KMS-11 (cell line): Measurements from ENCODE around the gene FOXS1.

Experiments
- H2AFZ ChIP-seq: fragments of 200-600 bp; sonication (generic); 2 replicates; pipeline ENCODE4 v1.6.1; 2016; ENCODE audit warnings: antibody characterized with exemption, mixed run types, low read depth
- H3K27ac ChIP-seq: fragments of 200-600 bp; sonication (generic); 2 replicates; pipeline ENCODE4 v1.6.1; 2016; ENCODE audit warnings: mild to moderate bottlenecking, mixed run types
- H3K27me3 ChIP-seq: fragments of 200-600 bp; sonication (generic); 2 replicates; pipeline ENCODE4 v1.6.1; 2017; ENCODE audit warnings: mild to moderate bottlenecking, low read depth, mixed run types, moderate library complexity; ENCODE audit not compliant: insufficient read depth
- H3K36me3 ChIP-seq: fragments of 200-600 bp; sonication (generic); 2 replicates; pipeline ENCODE4 v1.6.1; 2017; ENCODE audit warnings: mild to moderate bottlenecking, mixed run types; ENCODE audit not compliant: insufficient read depth
- H3K4me1 ChIP-seq: fragments of 200-600 bp; sonication (generic); 2 replicates; pipeline ENCODE4 v1.6.1; 2016; ENCODE audit warnings: mild to moderate bottlenecking, low read depth, mixed run types; ENCODE audit not compliant: poor library complexity, severe bottlenecking
- H3K4me2 ChIP-seq: fragments of 200-600 bp; sonication (generic); 2 replicates; pipeline ENCODE4 v1.7.0; 2016; ENCODE audit warnings: mild to moderate bottlenecking, mixed run types
- H3K4me3 ChIP-seq: fragments of 200-600 bp; sonication (generic); IDR thresholded peaks from 2 replicates; pipeline ENCODE4 v1.6.1; 2017; ENCODE audit warnings: low read depth, low read length, mixed read lengths; ENCODE audit not compliant: insufficient read depth
- H3K79me2 ChIP-seq: fragments of 200-600 bp; sonication (generic); 2 replicates; pipeline ENCODE4 v1.6.1; 2016; ENCODE audit warnings: low read depth, mixed run types; ENCODE audit not compliant: insufficient read depth
- H3K9ac ChIP-seq: fragments of 200-600 bp; sonication (generic); 2 replicates; pipeline ENCODE4 v1.6.1; 2016; ENCODE audit warnings: mild to moderate bottlenecking, mixed run types
- H4K20me1 ChIP-seq: fragments of 200-600 bp; sonication (generic); 2 replicates; pipeline ENCODE4 v1.6.1; 2016; ENCODE audit warnings: mild to moderate bottlenecking, mixed run types; ENCODE audit not compliant: insufficient read depth
- TF ChIP-seq, protein P1 (sequence below): fragments of 200-600 bp; sonication (generic); conservative IDR thresholded peaks from 2 replicates; pipeline ENCODE4 v1.6.1; 2017; ENCODE audit warnings: low read depth, mild to moderate bottlenecking, antibody characterized with exemption, low read length, moderate library complexity, mixed read lengths

FOXS1 gene

DNA sequence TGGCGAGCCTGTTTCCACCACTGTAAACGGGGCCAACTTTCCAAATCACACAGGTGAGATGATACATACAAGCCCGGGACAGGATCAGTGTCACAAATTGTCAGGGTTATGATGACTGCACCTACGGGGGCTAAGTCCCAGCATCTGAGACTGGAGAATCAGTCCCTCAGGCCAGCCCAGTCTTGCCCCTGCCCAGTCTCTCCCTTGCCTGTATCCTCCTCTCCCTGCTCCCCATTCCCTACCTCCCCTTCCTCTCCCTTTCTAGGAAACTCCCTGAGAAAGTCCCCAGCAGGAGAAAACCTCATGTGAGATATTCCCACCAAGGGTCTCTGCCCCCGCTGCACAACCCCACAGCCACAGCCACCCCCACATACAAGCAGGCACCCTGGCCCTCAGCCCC is 1.5 kb downstream of the FOXS1 start:
- Histone ChIP-seq H2AFZ (no peak overlapping the region), H3K27me3 (peaks cover 46% of the 10 kb centered on the region), H3K4me2 (no peak overlapping the region), H3K9ac (no peak overlapping the region), H4K20me1 (no peaks in the 10 kb centered on the region), H3K36me3 (no peaks in the 10 kb centered on the region), H3K79me2 (no peaks in the 10 kb centered on the region), H3K4me1 (peaks cover 20% of the 10 kb centered on the region), H3K27ac (no peak overlapping the region), H3K4me3 (no peak overlapping the region)
- TF ChIP-seq, protein P1, sequence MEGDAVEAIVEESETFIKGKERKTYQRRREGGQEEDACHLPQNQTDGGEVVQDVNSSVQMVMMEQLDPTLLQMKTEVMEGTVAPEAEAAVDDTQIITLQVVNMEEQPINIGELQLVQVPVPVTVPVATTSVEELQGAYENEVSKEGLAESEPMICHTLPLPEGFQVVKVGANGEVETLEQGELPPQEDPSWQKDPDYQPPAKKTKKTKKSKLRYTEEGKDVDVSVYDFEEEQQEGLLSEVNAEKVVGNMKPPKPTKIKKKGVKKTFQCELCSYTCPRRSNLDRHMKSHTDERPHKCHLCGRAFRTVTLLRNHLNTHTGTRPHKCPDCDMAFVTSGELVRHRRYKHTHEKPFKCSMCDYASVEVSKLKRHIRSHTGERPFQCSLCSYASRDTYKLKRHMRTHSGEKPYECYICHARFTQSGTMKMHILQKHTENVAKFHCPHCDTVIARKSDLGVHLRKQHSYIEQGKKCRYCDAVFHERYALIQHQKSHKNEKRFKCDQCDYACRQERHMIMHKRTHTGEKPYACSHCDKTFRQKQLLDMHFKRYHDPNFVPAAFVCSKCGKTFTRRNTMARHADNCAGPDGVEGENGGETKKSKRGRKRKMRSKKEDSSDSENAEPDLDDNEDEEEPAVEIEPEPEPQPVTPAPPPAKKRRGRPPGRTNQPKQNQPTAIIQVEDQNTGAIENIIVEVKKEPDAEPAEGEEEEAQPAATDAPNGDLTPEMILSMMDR, result no peak

DNA sequence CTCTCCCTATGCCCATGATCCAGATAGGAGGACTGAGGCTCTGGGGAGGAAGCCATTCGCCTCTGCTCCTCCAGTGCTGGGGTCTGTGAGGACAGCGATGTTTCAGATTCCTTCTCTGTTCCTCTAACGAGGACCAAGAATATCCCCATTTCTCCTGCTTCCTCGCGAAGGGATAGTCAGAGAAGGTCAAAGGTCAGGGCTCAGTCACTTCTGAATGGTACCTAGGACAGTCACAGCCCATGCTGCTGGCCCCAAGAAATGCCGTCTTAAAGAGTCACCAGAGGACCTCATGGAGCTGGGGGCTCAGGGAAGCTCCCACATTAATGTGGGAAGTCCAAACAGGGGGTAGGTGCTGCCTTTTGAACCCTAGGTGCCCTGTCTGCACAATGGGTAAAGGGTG is 2.1 kb downstream of the FOXS1 start:
- no peaks in the 10 kb centered on the region for H3K79me2 ChIP-seq
- H3K4me1 ChIP-seq, result peaks cover 20% of the 10 kb centered on the region
- no peak overlapping the region for H2AFZ ChIP-seq
- no peaks in the 10 kb centered on the region for H3K36me3 ChIP-seq
- no peak overlapping the region for H3K4me2 ChIP-seq
- H3K27me3 ChIP-seq, result peaks cover 40% of the 10 kb centered on the region
- no peak overlapping the region for H3K27ac ChIP-seq
- H3K4me3 ChIP-seq, result no peak overlapping the region
- no peaks in the 10 kb centered on the region for H4K20me1 ChIP-seq
- H3K9ac ChIP-seq, result no peak overlapping the region
- TF ChIP-seq, protein P1, result no peak

DNA sequence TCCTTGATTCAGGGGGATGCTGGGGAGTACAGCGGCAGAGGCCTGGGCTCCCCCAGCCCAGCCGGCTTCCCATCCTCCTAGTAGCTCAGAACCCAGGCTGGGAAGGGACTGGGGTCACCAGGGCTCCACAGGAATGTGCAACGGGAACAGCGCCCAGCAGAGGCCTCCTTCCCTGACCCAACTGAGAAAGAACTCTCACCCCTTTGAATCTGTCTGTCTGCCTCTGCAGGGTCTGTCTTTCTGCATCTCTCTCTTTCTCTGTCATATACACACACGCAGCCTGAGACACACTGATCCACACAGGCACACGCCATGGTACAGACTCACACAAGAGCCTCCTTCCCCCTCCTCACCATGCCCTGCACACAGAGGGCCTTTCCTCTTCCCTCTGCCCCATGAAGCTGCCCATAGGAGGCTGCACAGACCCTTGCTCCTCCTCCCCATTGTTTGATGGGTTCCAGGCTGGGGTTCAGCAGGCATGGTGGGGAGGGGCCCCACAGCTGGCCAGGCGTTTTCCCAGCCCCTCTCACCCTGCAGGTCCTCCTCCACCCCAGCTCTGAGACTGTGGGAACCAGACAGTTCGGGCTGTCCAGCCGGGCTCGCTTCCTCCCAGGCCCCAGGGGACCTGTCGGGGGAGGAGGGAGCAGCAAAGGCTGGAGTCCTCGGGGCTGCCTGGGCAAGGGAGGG is 2.8 kb downstream of the FOXS1 start:
- TF ChIP-seq, protein P1, result no peak
- peaks cover 33% of the 10 kb centered on the region for H3K27me3 ChIP-seq
- H3K79me2 ChIP-seq, result no peaks in the 10 kb centered on the region
- peaks cover 27% of the 10 kb centered on the region for H3K4me1 ChIP-seq
- H4K20me1 ChIP-seq, result no peaks in the 10 kb centered on the region
- no peak overlapping the region for H2AFZ ChIP-seq
- no peak overlapping the region for H3K4me2 ChIP-seq
- no peak overlapping the region for H3K4me3 ChIP-seq
- H3K27ac ChIP-seq, result no peak overlapping the region
- H3K36me3 ChIP-seq, result no peaks in the 10 kb centered on the region
- H3K9ac ChIP-seq, result no peak overlapping the region

DNA sequence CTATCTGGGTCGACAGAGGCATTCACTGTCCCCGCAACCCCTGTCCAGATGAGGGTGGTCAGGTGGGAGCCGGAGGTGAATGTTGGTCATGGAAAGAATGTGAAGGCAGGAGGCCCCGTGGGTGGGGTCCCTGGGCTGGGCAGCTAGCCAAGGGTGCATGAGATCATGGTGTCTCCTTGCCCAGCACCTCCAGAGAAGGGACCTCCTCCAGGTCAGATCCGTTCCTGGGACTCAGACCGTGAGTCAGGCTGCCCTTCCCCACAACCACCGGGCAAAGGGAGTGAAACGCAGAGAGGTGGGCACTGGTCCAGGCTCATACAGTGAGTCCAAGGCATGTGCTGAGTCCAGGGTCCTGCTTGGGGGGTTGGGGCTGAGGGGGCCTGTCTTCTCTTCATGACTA is 3.5 kb downstream of the FOXS1 start:
- H3K79me2 ChIP-seq, result no peaks in the 10 kb centered on the region
- no peaks in the 10 kb centered on the region for H4K20me1 ChIP-seq
- H3K4me2 ChIP-seq, result no peak overlapping the region
- no peaks in the 10 kb centered on the region for H3K36me3 ChIP-seq
- no peak overlapping the region for H3K9ac ChIP-seq
- H3K4me3 ChIP-seq, result no peak overlapping the region
- TF ChIP-seq, protein P1, result no peak
- H2AFZ ChIP-seq, result no peak overlapping the region
- no peak overlapping the region for H3K27ac ChIP-seq
- peaks cover 30% of the 10 kb centered on the region for H3K4me1 ChIP-seq
- H3K27me3 ChIP-seq, result peaks cover 26% of the 10 kb centered on the region; the same call in 1 of the 2 replicates
